Endodermal cell (in vitro differentiated cells): ENCODE results near the gene ATP10B. TPM values are rescaled to one million over a fixed set of nuclear protein-coding genes. Genes with fewer than 3 reads are reported as not detected.

Experiments used
- DNase-seq: peaks from one replicate; pipeline ENCODE4 v3.0.0-alpha.2; 2017
- H3K27ac ChIP-seq: 2 replicates; pipeline ENCODE4 v1.5.1; 2013; ENCODE audit warnings: mild to moderate bottlenecking, low read depth, low read length, moderate library complexity
- H3K27me3 ChIP-seq: 2 replicates; pipeline ENCODE4 v1.6.1; 2013; ENCODE audit warnings: mild to moderate bottlenecking, low read length, moderate library complexity; ENCODE audit not compliant: insufficient read depth, control insufficient read depth, poor library complexity, severe bottlenecking
- H3K36me3 ChIP-seq: 2 replicates; pipeline ENCODE4 v1.7.0; 2013; ENCODE audit warnings: mild to moderate bottlenecking, low read length, moderate library complexity; ENCODE audit not compliant: control insufficient read depth, insufficient read depth
- H3K4me1 ChIP-seq: one replicate; pipeline ENCODE4 v1.7.0; 2013; ENCODE audit warnings: low read length; ENCODE audit not compliant: control insufficient read depth, insufficient read depth
- H3K4me3 ChIP-seq: 2 replicates; pipeline ENCODE4 v1.5.1; 2013; ENCODE audit warnings: mild to moderate bottlenecking, low read length, moderate library complexity
- H3K9ac ChIP-seq: 2 replicates; pipeline ENCODE4 v1.6.1; 2013; ENCODE audit warnings: mild to moderate bottlenecking, low read length, moderate library complexity; ENCODE audit not compliant: poor library complexity, severe bottlenecking; ENCODE audit errors: extremely low read depth
- H3K9me3 ChIP-seq: 2 replicates; pipeline ENCODE4 v1.6.1; 2013; ENCODE audit warnings: mild to moderate bottlenecking, low read length, moderate library complexity; ENCODE audit not compliant: control insufficient read depth
- H3K27ac Mint-ChIP-seq: 2 replicates; pipeline ENCODE4 v1.8.0; 2020; ENCODE audit warnings: mixed read lengths
- H3K27me3 Mint-ChIP-seq: 2 replicates; pipeline ENCODE4 v1.8.0; 2021; ENCODE audit warnings: mild to moderate bottlenecking, mixed read lengths; ENCODE audit not compliant: insufficient read depth
- H3K36me3 Mint-ChIP-seq: 2 replicates; pipeline ENCODE4 v1.8.0; 2020; ENCODE audit warnings: low read depth, mixed read lengths
- H3K4me1 Mint-ChIP-seq: 2 replicates; pipeline ENCODE4 v1.8.0; 2020; ENCODE audit warnings: mixed read lengths
- H3K4me3 Mint-ChIP-seq: 2 replicates; pipeline ENCODE4 v1.8.0; 2020; ENCODE audit warnings: mild to moderate bottlenecking, moderate library complexity, mixed read lengths
- H3K9me3 Mint-ChIP-seq: 2 replicates; pipeline ENCODE4 v1.8.0; 2020; ENCODE audit warnings: mild to moderate bottlenecking, mixed read lengths
- WGBS, 2 experiments: methylation state at CpG; one replicate each; pipeline versions ENCODE4 v1.1.5 to v1.1.7; 2013; ENCODE audit warnings: missing lambda C conversion rate in 2 of 2, mixed read lengths in 1 of 2; ENCODE audit not compliant: insufficient coverage in 1 of 2, insufficient read length in 1 of 2; 5-methylcytosine and 5-hydroxymethylcytosine counted together
- total RNA-seq, 2 donors: library from RNA; stranded (reverse); fragmentation: NEBNext Ultra II Directional in 1 of 2; extraction: Animal tissue kit (Norgen Biotek cat#: 25700) in 1 of 2; gene quantifications; 2 replicates in 1 of 2; 3 replicates in 1 of 2; pipeline ENCODE4 v1.2.1, GENCODE V29; 2021
- TF ChIP-seq, protein P1 (sequence below): fragments of 200-600 bp; sonication (generic); conservative IDR thresholded peaks from 2 replicates; pipeline ENCODE4 v1.5.0; 2021; ENCODE audit warnings: antibody characterized with exemption, mild to moderate bottlenecking

ATP10B gene
- total RNA-seq, 2 donors from 2014 or later = 0.15 to 0.38 TPM

DNA sequence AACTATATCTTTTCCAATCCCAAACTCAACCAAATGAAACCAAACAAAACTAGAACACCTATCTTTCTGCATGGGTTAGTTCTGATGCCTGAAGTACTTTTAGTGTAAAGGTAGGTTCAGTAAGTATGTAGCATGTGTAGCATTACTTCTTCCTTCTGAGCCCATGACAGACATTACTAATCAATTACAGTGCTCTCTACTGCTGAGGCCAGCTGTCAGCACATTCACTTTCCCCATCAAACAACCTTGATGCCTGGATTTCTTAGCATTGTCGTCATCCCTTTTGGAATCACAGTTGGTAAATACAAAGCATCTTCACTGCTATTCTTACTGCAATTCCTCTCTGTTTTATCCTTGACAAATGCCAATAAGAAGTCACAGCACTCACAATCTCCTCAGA, 327.2 kb downstream of the ATP10B start:
- H3K4me3 Mint-ChIP-seq = no peak overlapping the region
- H3K27me3 Mint-ChIP-seq = peaks cover 31% of the 10 kb centered on the region
- H3K9me3 Mint-ChIP-seq = no peaks in the 10 kb centered on the region
- H3K4me3 ChIP-seq = no peak overlapping the region
- H3K27ac ChIP-seq = no peak overlapping the region
- DNase-seq = peak; percentile 35
- no peak overlapping the region for H3K9ac ChIP-seq
- TF ChIP-seq, protein P1, sequence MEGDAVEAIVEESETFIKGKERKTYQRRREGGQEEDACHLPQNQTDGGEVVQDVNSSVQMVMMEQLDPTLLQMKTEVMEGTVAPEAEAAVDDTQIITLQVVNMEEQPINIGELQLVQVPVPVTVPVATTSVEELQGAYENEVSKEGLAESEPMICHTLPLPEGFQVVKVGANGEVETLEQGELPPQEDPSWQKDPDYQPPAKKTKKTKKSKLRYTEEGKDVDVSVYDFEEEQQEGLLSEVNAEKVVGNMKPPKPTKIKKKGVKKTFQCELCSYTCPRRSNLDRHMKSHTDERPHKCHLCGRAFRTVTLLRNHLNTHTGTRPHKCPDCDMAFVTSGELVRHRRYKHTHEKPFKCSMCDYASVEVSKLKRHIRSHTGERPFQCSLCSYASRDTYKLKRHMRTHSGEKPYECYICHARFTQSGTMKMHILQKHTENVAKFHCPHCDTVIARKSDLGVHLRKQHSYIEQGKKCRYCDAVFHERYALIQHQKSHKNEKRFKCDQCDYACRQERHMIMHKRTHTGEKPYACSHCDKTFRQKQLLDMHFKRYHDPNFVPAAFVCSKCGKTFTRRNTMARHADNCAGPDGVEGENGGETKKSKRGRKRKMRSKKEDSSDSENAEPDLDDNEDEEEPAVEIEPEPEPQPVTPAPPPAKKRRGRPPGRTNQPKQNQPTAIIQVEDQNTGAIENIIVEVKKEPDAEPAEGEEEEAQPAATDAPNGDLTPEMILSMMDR = no peak
- H3K36me3 ChIP-seq = no peaks in the 10 kb centered on the region
- H3K4me1 ChIP-seq = no peaks in the 10 kb centered on the region
- H3K4me1 Mint-ChIP-seq = peaks cover 7% of the 10 kb centered on the region
- no peaks in the 10 kb centered on the region for H3K9me3 ChIP-seq
- H3K36me3 Mint-ChIP-seq = no peaks in the 10 kb centered on the region
- H3K27ac Mint-ChIP-seq = no peak overlapping the region
- H3K27me3 ChIP-seq = peaks cover 15% of the 10 kb centered on the region
- 63 to 81% methylated on average over 1 of the region's 1 CpG for WGBS, 2 experiments

DNA sequence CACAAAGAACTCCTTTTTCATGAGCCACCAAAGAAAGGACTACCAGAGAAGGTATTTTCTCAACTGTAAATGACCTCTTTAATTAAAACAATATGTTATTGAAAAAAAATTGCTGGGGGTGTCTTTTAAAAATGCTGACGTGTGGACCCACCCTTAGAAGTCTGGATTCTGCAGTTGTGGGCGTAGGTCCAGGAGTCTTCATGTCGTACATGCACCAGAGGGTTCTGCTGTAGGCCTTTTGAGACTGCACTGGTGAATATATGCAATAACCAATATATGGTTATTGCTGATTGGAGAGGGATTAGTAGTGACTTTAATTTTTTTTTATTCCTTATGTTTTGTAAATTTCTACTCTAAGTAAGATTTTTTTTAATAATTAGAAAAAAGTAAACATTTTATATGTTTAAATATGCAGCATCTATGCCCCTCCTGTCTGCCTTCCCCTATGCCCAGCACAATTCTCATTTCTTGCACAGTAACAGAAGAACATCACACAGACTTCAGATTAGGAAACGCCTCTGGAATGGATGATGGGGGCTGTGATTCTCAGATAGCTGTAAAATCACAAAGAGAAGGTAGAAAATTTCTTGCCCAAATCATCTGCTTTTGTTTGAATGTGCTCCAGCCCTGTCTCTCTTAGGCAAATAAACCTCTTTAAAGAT, 328.4 kb downstream of the ATP10B start:
- WGBS, 2 experiments = 92 to 100% methylated on average over 3 to 4 of the region's 4 CpGs
- no peaks in the 10 kb centered on the region for H3K36me3 Mint-ChIP-seq
- Histone ChIP-seq H3K27me3 (peaks cover 27% of the 10 kb centered on the region), H3K9me3 (no peaks in the 10 kb centered on the region), H3K36me3 (no peaks in the 10 kb centered on the region), H3K4me1 (no peaks in the 10 kb centered on the region), H3K27ac (no peak overlapping the region), H3K4me3 (no peak overlapping the region), H3K9ac (no peak overlapping the region)
- DNase-seq = no peak
- H3K27ac Mint-ChIP-seq = no peak overlapping the region
- H3K9me3 Mint-ChIP-seq = no peaks in the 10 kb centered on the region
- TF ChIP-seq, protein P1 = no peak
- peaks cover 7% of the 10 kb centered on the region for H3K4me1 Mint-ChIP-seq
- no peak overlapping the region for H3K4me3 Mint-ChIP-seq
- H3K27me3 Mint-ChIP-seq = peaks cover 41% of the 10 kb centered on the region

DNA sequence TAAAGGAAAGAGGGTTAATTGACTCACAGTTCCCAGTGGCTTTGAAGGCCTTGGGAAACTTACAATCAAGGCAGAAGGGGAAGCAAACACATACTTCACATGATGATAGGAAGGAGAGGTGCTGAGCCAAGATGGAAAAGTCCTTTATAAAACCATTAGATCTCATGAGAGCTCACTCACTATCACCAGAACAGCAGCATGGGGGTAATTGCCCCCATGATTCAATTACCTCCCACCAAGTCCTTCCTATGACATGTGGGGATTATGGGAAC, 330.7 kb downstream of the ATP10B start:
- no peak overlapping the region for H3K4me3 Mint-ChIP-seq
- peaks cover 32% of the 10 kb centered on the region for H3K27me3 ChIP-seq
- H3K36me3 ChIP-seq = no peaks in the 10 kb centered on the region
- TF ChIP-seq, protein P1 = no peak
- H3K27ac ChIP-seq = no peak overlapping the region
- no peak overlapping the region for H3K9ac ChIP-seq
- no peaks in the 10 kb centered on the region for H3K9me3 ChIP-seq
- peaks cover 18% of the 10 kb centered on the region for H3K4me1 Mint-ChIP-seq
- H3K36me3 Mint-ChIP-seq = no peaks in the 10 kb centered on the region
- no peak overlapping the region for H3K4me3 ChIP-seq
- DNase-seq = peak; percentile 24
- no peak overlapping the region for H3K27ac Mint-ChIP-seq
- H3K27me3 Mint-ChIP-seq = peaks cover 53% of the 10 kb centered on the region
- H3K9me3 Mint-ChIP-seq = no peaks in the 10 kb centered on the region
- peaks cover 6% of the 10 kb centered on the region for H3K4me1 ChIP-seq
